Mucosa of descending colon (tissue), 3 donors: ENCODE measurements around the gene CPB2. TPM values are rescaled to one million over a fixed set of nuclear protein-coding genes. Genes with fewer than 3 reads are reported as not detected.
A peak's percentile ranks its signal among the peaks of the same experiment; 100 is the strongest.

ENCODE experiments used
- ATAC-seq: fragments of 200-7000 bp; cut with Tn5 transposase; one replicate; pipeline ENCODE4 v1.9.1; 2020; ENCODE audit warnings: mild to moderate bottlenecking, moderate library complexity
- DNase-seq, 3 donors: peaks; one replicate each; pipeline ENCODE4 v3.0.0-alpha.2; 2020
- H3K36me3 ChIP-seq: fragments of 200-600 bp; one replicate; pipeline ENCODE4 v1.8.0; 2021; ENCODE audit warnings: low read depth, mild to moderate bottlenecking
- H3K4me1 ChIP-seq: fragments of 200-600 bp; one replicate; pipeline ENCODE4 v1.8.0; 2021; ENCODE audit warnings: low read depth, mild to moderate bottlenecking
- H3K4me3 ChIP-seq: fragments of 200-600 bp; one replicate; pipeline ENCODE4 v1.8.0; 2021; ENCODE audit warnings: mild to moderate bottlenecking
- H3K9me3 ChIP-seq: fragments of 200-600 bp; one replicate; pipeline ENCODE4 v1.8.0; 2021; ENCODE audit warnings: mild to moderate bottlenecking
- intact Hi-C, 2 donors: fragments of 100-400 bp; cut with DNase I in 1 of 2; cut with micrococcal nuclease in 1 of 2; formaldehyde crosslinking; loops; one replicate each; pipeline versions ENCODE4 v1.11.0 to v1.11.1; 2022; cut with DNase I, micrococcal nuclease
- total RNA-seq, 3 donors: library from RNA; stranded (reverse); fragmentation: NEBNext Ultra II Directional in 2 of 3; extraction: Animal tissue kit (Norgen Biotek cat#: 25700) in 2 of 3; gene quantifications; one replicate each; pipeline versions ENCODE4 v1.2.1 to v1.2.4, GENCODE V29; 2021 to 2023
- TF ChIP-seq, protein P1 (sequence below): fragments of 200-600 bp; IDR thresholded peaks from one replicate; pipeline ENCODE4 v1.8.0; 2022; ENCODE audit warnings: antibody characterized with exemption, mild to moderate bottlenecking
- donor health status: DM: no; HTN: no; CAD: no; lungs with moderate emphysema.
- donor health status: DM: no; HTN: no; CAD: no.
- donor health status: DM: no; HTN: yes; CAD: no.

The CPB2 gene
- total RNA-seq, 3 donors from 2014 or later: not detected

- Histone ChIP-seq H3K4me1 (peaks cover 8% of the 10 kb centered on the region), H3K9me3 (no peaks in the 10 kb centered on the region), H3K36me3 (no peaks in the 10 kb centered on the region), H3K4me3 (no peak overlapping the region)
- ATAC-seq: no peak
- DNase-seq: no peak
- intact Hi-C loops: no loop called here
- TF ChIP-seq, protein P1, sequence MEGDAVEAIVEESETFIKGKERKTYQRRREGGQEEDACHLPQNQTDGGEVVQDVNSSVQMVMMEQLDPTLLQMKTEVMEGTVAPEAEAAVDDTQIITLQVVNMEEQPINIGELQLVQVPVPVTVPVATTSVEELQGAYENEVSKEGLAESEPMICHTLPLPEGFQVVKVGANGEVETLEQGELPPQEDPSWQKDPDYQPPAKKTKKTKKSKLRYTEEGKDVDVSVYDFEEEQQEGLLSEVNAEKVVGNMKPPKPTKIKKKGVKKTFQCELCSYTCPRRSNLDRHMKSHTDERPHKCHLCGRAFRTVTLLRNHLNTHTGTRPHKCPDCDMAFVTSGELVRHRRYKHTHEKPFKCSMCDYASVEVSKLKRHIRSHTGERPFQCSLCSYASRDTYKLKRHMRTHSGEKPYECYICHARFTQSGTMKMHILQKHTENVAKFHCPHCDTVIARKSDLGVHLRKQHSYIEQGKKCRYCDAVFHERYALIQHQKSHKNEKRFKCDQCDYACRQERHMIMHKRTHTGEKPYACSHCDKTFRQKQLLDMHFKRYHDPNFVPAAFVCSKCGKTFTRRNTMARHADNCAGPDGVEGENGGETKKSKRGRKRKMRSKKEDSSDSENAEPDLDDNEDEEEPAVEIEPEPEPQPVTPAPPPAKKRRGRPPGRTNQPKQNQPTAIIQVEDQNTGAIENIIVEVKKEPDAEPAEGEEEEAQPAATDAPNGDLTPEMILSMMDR: no peak
These were observed 47.4 kb downstream of the CPB2 start for GRCh38 chr13:46057256-46058015.

- TF ChIP-seq, protein P1: no peak
- H3K36me3 ChIP-seq: no peaks in the 10 kb centered on the region
- H3K9me3 ChIP-seq: no peaks in the 10 kb centered on the region
- DNase-seq: no peak
- intact Hi-C loops: no loop called here
- peaks cover 20% of the 10 kb centered on the region for H3K4me1 ChIP-seq
- no peak overlapping the region for H3K4me3 ChIP-seq
- ATAC-seq: no peak
These were observed 51.4 kb downstream of the CPB2 start for GRCh38 chr13:46053162-46054012.

DNA sequence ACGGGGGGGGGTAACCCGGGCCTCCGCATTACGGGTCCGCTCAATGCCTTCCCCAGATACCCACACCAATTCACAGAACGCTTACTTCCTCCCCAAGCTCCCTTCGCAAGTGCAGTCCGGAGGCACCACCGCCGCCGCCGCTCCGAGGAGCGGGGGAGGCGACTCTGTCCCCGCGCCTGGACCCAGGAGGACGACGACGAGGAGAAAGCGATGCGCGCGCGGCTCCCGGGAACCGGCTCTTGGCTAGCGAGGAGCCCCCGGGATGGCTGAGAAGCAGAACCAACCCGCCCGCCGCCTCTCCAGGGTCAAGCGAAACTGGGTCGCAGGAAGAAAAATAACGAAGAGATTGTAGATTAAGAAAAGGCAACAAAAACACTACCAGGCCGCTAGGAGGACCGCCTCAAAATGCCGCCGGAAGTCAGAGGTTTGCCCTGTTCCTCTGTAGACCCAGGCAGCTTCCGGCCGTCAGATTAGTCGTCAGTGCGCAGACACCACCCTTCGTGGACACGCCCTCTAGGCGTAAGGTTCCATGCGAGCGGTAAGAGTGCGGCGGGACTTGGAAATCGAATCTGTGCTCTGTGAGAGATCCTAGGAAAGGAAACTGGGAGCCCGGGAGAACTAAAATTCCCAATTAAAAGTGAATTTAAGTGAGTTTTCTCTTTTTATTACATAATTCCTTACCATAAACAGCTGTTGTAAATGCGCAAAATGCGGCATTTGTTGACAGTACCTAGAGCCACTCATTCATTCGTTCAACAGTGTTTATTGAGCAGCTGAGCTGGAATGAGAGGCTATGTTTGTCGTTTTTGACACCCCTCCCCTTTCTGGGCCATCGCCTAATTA lies 52.3 kb downstream of the CPB2 start, which contains the start of gene ZC3H13:
TSS of gene ZC3H13 (minus strand) at position 428 of the 843 bp plus-strand sequence. CDS start 7,239 bp downstream, outside the sequence.
- peak within 1 kb of the TSS; percentile 76 for H3K4me3 ChIP-seq
- no peaks in the 10 kb centered on the region for H3K9me3 ChIP-seq
- DNase-seq (peak; percentile 92 to 97 (median 95)), ATAC-seq (peak; percentile 100)
- H3K36me3 ChIP-seq: no peaks in the 10 kb centered on the region
- TF ChIP-seq, protein P1: no peak
- H3K4me1 ChIP-seq: peaks cover 20% of the 10 kb centered on the region
- intact Hi-C loops: no loop called here

GRCh38 chr13:46051968-46052318 lies 52.9 kb downstream of the CPB2 start:
- ATAC-seq (peak; percentile 18), DNase-seq (no peak)
- intact Hi-C loops: no loop called here
- TF ChIP-seq, protein P1: no peak
- Histone ChIP-seq H3K36me3 (no peaks in the 10 kb centered on the region), H3K4me1 (peaks cover 20% of the 10 kb centered on the region), H3K4me3 (peak overlapping the region; percentile 76), H3K9me3 (no peaks in the 10 kb centered on the region)

GRCh38 chr13:46050771-46051170 lies 54.1 kb downstream of the CPB2 start:
- Histone ChIP-seq H3K4me3 (no peak overlapping the region), H3K9me3 (no peaks in the 10 kb centered on the region), H3K4me1 (peaks cover 20% of the 10 kb centered on the region), H3K36me3 (no peaks in the 10 kb centered on the region)
- intact Hi-C loops: no loop called here
- DNase-seq: no peak
- no peak for ATAC-seq
- TF ChIP-seq, protein P1: no peak
